ENCODE data around the gene RNF207. TPM values are rescaled to one million over a fixed set of nuclear protein-coding genes. Genes with fewer than 3 reads are reported as not detected.

RNF207 gene
- polyA plus RNA-seq, 1 experiment = 17.9 TPM

GRCh38 chr1:6260433-6260934 lies 54.6 kb downstream of the RNF207 start:
- CTCF ChIA-PET = interaction anchor here (0.6 to 1.9 kb wide), 7 partner anchors 10 to 82 kb away, joined by 3 to 5 read pairs (median 3); no protein-coding TSS in a partner anchor
- H3K36me3 ChIP-seq (ENCODE audit: control insufficient read depth, insufficient read depth, low read length) = no peaks in the 10 kb centered on the region
- POLR2A ChIA-PET = interaction anchor here (0.7 kb wide), 1 partner anchor 77 kb away, joined by 4 read pairs; no protein-coding TSS in a partner anchor
- TF ChIP-seq, protein P1, sequence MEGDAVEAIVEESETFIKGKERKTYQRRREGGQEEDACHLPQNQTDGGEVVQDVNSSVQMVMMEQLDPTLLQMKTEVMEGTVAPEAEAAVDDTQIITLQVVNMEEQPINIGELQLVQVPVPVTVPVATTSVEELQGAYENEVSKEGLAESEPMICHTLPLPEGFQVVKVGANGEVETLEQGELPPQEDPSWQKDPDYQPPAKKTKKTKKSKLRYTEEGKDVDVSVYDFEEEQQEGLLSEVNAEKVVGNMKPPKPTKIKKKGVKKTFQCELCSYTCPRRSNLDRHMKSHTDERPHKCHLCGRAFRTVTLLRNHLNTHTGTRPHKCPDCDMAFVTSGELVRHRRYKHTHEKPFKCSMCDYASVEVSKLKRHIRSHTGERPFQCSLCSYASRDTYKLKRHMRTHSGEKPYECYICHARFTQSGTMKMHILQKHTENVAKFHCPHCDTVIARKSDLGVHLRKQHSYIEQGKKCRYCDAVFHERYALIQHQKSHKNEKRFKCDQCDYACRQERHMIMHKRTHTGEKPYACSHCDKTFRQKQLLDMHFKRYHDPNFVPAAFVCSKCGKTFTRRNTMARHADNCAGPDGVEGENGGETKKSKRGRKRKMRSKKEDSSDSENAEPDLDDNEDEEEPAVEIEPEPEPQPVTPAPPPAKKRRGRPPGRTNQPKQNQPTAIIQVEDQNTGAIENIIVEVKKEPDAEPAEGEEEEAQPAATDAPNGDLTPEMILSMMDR (IDR thresholded peaks at IDR 0.05; ENCODE audit: insufficient read depth, low read depth, low read length) = no peak
- no peaks in the 10 kb centered on the region for H3K27me3 ChIP-seq (ENCODE audit: control insufficient read depth, insufficient read depth, low read length)
- peak overlapping the region; percentile 75 for H3K4me3 ChIP-seq (ENCODE audit: low read depth, low read length)
- no peak for DNase-seq (ENCODE audit: low read depth)

DNA sequence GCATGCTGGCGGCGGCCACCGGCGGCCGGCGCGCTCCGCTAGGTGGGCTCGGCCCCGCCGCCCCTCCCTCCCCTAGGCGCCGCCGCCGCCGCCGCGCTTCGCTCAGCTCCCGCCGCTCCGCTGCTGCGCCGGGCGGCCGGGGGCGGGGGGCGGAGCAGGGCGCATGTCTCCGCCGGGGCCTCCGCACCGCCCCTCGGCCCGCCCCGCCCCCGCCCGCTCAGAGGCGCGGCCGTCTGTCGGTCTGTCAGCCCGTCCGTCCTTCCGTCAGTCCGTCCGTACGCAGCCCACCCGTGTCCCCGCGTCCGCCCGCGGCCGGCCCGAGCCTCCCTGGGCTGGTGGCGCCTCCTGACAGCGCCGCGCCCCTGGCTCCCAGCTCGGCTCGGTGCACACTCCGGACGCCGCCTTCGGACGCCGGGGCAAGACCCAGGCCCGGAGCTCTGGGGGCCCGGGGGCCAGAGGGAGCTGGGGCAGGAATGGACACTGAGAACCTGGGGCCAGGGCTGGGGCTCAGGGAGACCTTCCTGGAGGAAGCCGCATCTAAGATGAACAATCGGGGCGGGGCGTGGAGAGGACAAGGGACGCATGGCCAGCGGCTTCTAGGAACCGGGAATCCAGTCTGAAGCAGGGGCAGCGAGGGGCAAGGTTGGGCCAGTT lies 55.2 kb downstream of the RNF207 start, which contains the start of gene GPR153:
TSS of gene GPR153 (minus strand) at position 138 of the 654 bp plus-strand sequence. CDS start 6,193 bp downstream, outside the sequence.
- H3K36me3 ChIP-seq (ENCODE audit: control insufficient read depth, insufficient read depth, low read length) = no peaks in the 10 kb centered on the region
- no peak for DNase-seq (ENCODE audit: low read depth)
- POLR2A ChIA-PET = no interaction called here
- H3K4me3 ChIP-seq (ENCODE audit: low read depth, low read length) = peak within 1 kb of the TSS; percentile 75
- CTCF ChIA-PET = interaction anchor here (0.6 to 1.9 kb wide), 3 partner anchors 10 to 82 kb away, joined by 3 to 5 read pairs (median 3); no protein-coding TSS in a partner anchor
- H3K27me3 ChIP-seq (ENCODE audit: control insufficient read depth, insufficient read depth, low read length) = no peaks in the 10 kb centered on the region
- TF ChIP-seq, protein P1 (IDR thresholded peaks at IDR 0.05; ENCODE audit: insufficient read depth, low read depth, low read length) = no peak

DNA sequence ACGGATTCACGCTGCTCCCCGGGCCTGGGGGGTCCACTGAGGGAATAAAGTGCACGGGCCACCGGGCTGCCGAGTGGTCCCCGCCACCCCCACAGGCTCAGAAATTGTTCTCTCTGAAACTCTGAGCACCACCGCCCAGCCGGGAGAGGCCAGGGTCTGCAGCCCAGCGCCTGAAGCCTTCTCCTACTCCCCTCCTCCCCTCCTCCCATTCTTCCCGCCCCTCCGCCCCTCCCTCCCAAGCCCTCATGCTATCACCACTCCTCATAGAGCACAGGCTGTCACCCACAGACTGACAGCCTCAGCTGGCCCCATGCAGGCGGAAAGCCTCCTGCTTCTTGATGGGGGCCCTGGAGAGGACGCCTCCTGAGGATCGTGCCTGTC lies 55.7 kb downstream of the RNF207 start:
- peak overlapping the region; percentile 75 for H3K4me3 ChIP-seq (ENCODE audit: low read depth, low read length)
- ChIA-PET POLR2A (no interaction called here), CTCF (interaction anchor here (1.7 to 2.6 kb wide), 2 partner anchors 15 to 82 kb away, joined by 6 to 20 read pairs; no protein-coding TSS in a partner anchor)
- DNase-seq (ENCODE audit: low read depth) = no peak
- TF ChIP-seq, protein P1 (IDR thresholded peaks at IDR 0.05; ENCODE audit: insufficient read depth, low read depth, low read length) = no peak
- H3K36me3 ChIP-seq (ENCODE audit: control insufficient read depth, insufficient read depth, low read length) = no peaks in the 10 kb centered on the region
- H3K27me3 ChIP-seq (ENCODE audit: control insufficient read depth, insufficient read depth, low read length) = no peaks in the 10 kb centered on the region

- ChIA-PET CTCF (interaction anchor here (1.1 to 2.6 kb wide), 4 partner anchors 16 to 151 kb away, joined by 3 to 20 read pairs (median 6); no protein-coding TSS in a partner anchor), POLR2A (no interaction called here)
- H3K36me3 ChIP-seq (ENCODE audit: control insufficient read depth, insufficient read depth, low read length) = no peaks in the 10 kb centered on the region
- no peaks in the 10 kb centered on the region for H3K27me3 ChIP-seq (ENCODE audit: control insufficient read depth, insufficient read depth, low read length)
- TF ChIP-seq, protein P1 (IDR thresholded peaks at IDR 0.05; ENCODE audit: insufficient read depth, low read depth, low read length) = no peak
- DNase-seq (ENCODE audit: low read depth) = no peak
- H3K4me3 ChIP-seq (ENCODE audit: low read depth, low read length) = no peak overlapping the region
Observed at GRCh38 chr1:6262555-6263420, 56.9 kb downstream of the RNF207 start.

GRCh38 chr1:6263716-6264115 lies 57.8 kb downstream of the RNF207 start:
- TF ChIP-seq, protein P1 (IDR thresholded peaks at IDR 0.05; ENCODE audit: insufficient read depth, low read depth, low read length) = no peak
- POLR2A ChIA-PET = no interaction called here
- DNase-seq (ENCODE audit: low read depth) = no peak
- Histone ChIP-seq H3K36me3 (ENCODE audit: control insufficient read depth, insufficient read depth, low read length) (no peaks in the 10 kb centered on the region), H3K27me3 (ENCODE audit: control insufficient read depth, insufficient read depth, low read length) (no peaks in the 10 kb centered on the region), H3K4me3 (ENCODE audit: low read depth, low read length) (no peak overlapping the region)
- CTCF ChIA-PET = interaction anchor here (1.1 to 2.6 kb wide), 2 partner anchors 17 to 75 kb away, joined by 3 to 20 read pairs; no protein-coding TSS in a partner anchor
